Activated CD8-positive, alpha-beta memory T cell treated with anti-CD3 and anti-CD28 coated beads for 1 hour (primary cell): Measurements from ENCODE around the gene GIT2.
"Not testable (repeated sequence)": the region's sequence is repeated elsewhere in the genome, so short reads cannot be mapped to it uniquely, and the experiment has no call there.

Experiments
- DNase-seq, 2 donors: peaks; one replicate each; pipeline ENCODE4 v3.0.0-alpha.2; 2020; ENCODE audit warnings: low read depth in 1 of 2; ENCODE audit errors: extremely low read depth in 1 of 2

The GIT2 gene

GRCh38 chr12:109995686-109996482 is at the start of gene GIT2:
TSS of gene GIT2 (minus strand) at chr12:109996368. CDS start at chr12:109996224, 144 bp downstream.
- peak; percentile 85 to 89 for DNase-seq

GRCh38 chr12:110042264-110042663 is 46.1 kb upstream of the GIT2 start:
- DNase-seq, result no peak

GRCh38 chr12:110039085-110039807 is 43.1 kb upstream of the GIT2 start:
- no peak for DNase-seq

GRCh38 chr12:110038741-110039084 is 42.5 kb upstream of the GIT2 start:
- DNase-seq, result no peak

GRCh38 chr12:110037315-110037714 is 41.1 kb upstream of the GIT2 start:
- no peak for DNase-seq

- DNase-seq, result no peak
Observed at GRCh38 chr12:110035534-110036104, 39.5 kb upstream of the GIT2 start.

GRCh38 chr12:110033888-110034287 is 37.7 kb upstream of the GIT2 start:
- no peak for DNase-seq

- no peak for DNase-seq
Observed at GRCh38 chr12:110029290-110029815, 33.2 kb upstream of the GIT2 start.

GRCh38 chr12:110028323-110028722 is 32.2 kb upstream of the GIT2 start:
- DNase-seq, result no peak

GRCh38 chr12:110024051-110024450 is 27.9 kb upstream of the GIT2 start:
- DNase-seq, result no peak

- DNase-seq, result no peak
Observed at GRCh38 chr12:110023059-110023980, 27.2 kb upstream of the GIT2 start.

GRCh38 chr12:110020956-110021355 is 24.8 kb upstream of the GIT2 start:
- no peak for DNase-seq

GRCh38 chr12:110015132-110015531 is 19.0 kb upstream of the GIT2 start:
- DNase-seq, result no peak

GRCh38 chr12:110012659-110013058 is 16.5 kb upstream of the GIT2 start:
- DNase-seq, result no peak

GRCh38 chr12:110012137-110012536 is 16.0 kb upstream of the GIT2 start:
- DNase-seq, result no peak

- no peak for DNase-seq
Observed at GRCh38 chr12:110010853-110011723, 14.9 kb upstream of the GIT2 start.

GRCh38 chr12:110008681-110009398 is 12.7 kb upstream of the GIT2 start:
- DNase-seq, result not testable (repeated sequence)

GRCh38 chr12:110007881-110008280 is 11.7 kb upstream of the GIT2 start:
- no peak for DNase-seq

GRCh38 chr12:110006115-110006514 is 9.9 kb upstream of the GIT2 start:
- DNase-seq, result no peak
